22Rv1 (cell line): ENCODE data around the gene C17orf50.

Experiments
- CTCF ChIP-seq: fragments of 450-650 bp; IDR thresholded peaks from 2 replicates; pipeline ENCODE4 v1.5.1; 2017; ENCODE audit warnings: mild to moderate bottlenecking
- ZFX ChIP-seq: fragments of 450-650 bp; IDR thresholded peaks from 2 replicates; pipeline ENCODE4 v1.6.1; 2017; ENCODE audit warnings: antibody characterized with exemption, borderline replicate concordance

- TF ChIP-seq ZFX (no peak), CTCF (no peak)
Measured at GRCh38 chr17:35714988-35715387, 45.7 kb upstream of the C17orf50 start.
